ENCODE results near the gene KDM3B. TPM values are rescaled to one million over a fixed set of nuclear protein-coding genes. Genes with fewer than 3 reads are reported as not detected.
"Not testable (repeated sequence)": the region's sequence is repeated elsewhere in the genome, so short reads cannot be mapped to it uniquely, and the experiment has no call there.

KDM3B gene
- total RNA-seq, 6 experiments from 2014 or later = 13.7 to 19.7 (median 18.3) TPM

- no peaks in the 10 kb centered on the region for H3K27me3 ChIP-seq
- WGBS (ENCODE audit: insufficient coverage, low coverage, low lambda C conversion rate, missing lambda C conversion rate) = 15% methylated on average over 2 of the region's 3 CpGs
- peaks cover 0 to 12% (median 5%) of the 10 kb centered on the region in 4 donors for H3K4me1 ChIP-seq
- ATAC-seq (no peak), DNase-seq (no peak)
- no peak overlapping the region for H3K27ac ChIP-seq
- H3K36me3 ChIP-seq = no peaks in the 10 kb centered on the region
- H3K4me3 ChIP-seq = no peak overlapping the region
- TF ChIP-seq, protein P1, sequence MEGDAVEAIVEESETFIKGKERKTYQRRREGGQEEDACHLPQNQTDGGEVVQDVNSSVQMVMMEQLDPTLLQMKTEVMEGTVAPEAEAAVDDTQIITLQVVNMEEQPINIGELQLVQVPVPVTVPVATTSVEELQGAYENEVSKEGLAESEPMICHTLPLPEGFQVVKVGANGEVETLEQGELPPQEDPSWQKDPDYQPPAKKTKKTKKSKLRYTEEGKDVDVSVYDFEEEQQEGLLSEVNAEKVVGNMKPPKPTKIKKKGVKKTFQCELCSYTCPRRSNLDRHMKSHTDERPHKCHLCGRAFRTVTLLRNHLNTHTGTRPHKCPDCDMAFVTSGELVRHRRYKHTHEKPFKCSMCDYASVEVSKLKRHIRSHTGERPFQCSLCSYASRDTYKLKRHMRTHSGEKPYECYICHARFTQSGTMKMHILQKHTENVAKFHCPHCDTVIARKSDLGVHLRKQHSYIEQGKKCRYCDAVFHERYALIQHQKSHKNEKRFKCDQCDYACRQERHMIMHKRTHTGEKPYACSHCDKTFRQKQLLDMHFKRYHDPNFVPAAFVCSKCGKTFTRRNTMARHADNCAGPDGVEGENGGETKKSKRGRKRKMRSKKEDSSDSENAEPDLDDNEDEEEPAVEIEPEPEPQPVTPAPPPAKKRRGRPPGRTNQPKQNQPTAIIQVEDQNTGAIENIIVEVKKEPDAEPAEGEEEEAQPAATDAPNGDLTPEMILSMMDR (IDR thresholded peaks at IDR 0.05) = no peak
- no peak for TF ChIP-seq POLR2A (IDR thresholded peaks at IDR 0.05)
- no peaks in the 10 kb centered on the region for H3K9me3 ChIP-seq
- intact Hi-C loops (cut with DNase I) = no loop called here
Observed at GRCh38 chr5:138470322-138471051, 118.0 kb downstream of the KDM3B start.

DNA sequence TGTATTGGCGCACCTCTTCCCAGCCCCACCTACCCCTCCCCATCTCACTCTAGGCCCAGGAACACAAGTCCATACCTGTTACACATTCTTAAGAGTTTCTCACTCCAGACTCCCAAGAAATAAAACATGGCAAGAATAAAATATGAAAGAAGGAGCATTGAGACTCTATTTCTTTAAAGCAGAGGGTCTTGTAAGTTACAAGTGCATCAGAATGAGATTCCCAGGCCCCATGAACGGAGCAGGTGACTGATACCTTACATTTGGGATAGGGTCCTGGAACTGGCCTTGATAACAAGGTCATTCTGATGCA, 118.5 kb downstream of the KDM3B start:
- H3K9me3 ChIP-seq = no peaks in the 10 kb centered on the region
- no peak for ATAC-seq
- TF ChIP-seq, protein P1 (IDR thresholded peaks at IDR 0.05) = no peak
- no peak for TF ChIP-seq POLR2A (IDR thresholded peaks at IDR 0.05)
- no peak overlapping the region for H3K27ac ChIP-seq
- DNase-seq = no peak
- intact Hi-C loops (cut with DNase I) = no loop called here
- WGBS (ENCODE audit: insufficient coverage, low coverage, low lambda C conversion rate, missing lambda C conversion rate) = 93% methylated on average over 2 of the region's 2 CpGs
- H3K27me3 ChIP-seq = no peaks in the 10 kb centered on the region
- no peak overlapping the region for H3K4me3 ChIP-seq
- H3K4me1 ChIP-seq = peaks cover 0 to 12% (median 5%) of the 10 kb centered on the region in 4 donors
- no peaks in the 10 kb centered on the region for H3K36me3 ChIP-seq

GRCh38 chr5:138472353-138472752, 119.9 kb downstream of the KDM3B start:
- no peak overlapping the region for H3K27ac ChIP-seq
- DNase-seq (no peak), ATAC-seq (no peak)
- H3K4me1 ChIP-seq = peaks cover 0 to 6% (median 1%) of the 10 kb centered on the region in 4 donors
- no peaks in the 10 kb centered on the region for H3K27me3 ChIP-seq
- H3K4me3 ChIP-seq = no peak overlapping the region
- H3K36me3 ChIP-seq = no peaks in the 10 kb centered on the region
- TF ChIP-seq POLR2A (IDR thresholded peaks at IDR 0.05) = no peak
- TF ChIP-seq, protein P1 (IDR thresholded peaks at IDR 0.05) = no peak
- intact Hi-C loops (cut with DNase I) = no loop called here
- H3K9me3 ChIP-seq = no peaks in the 10 kb centered on the region
- whole genome bisulfite sequencing (ENCODE audit: insufficient coverage, low coverage, low lambda C conversion rate, missing lambda C conversion rate) = 34% methylated on average over 6 of the region's 6 CpGs

DNA sequence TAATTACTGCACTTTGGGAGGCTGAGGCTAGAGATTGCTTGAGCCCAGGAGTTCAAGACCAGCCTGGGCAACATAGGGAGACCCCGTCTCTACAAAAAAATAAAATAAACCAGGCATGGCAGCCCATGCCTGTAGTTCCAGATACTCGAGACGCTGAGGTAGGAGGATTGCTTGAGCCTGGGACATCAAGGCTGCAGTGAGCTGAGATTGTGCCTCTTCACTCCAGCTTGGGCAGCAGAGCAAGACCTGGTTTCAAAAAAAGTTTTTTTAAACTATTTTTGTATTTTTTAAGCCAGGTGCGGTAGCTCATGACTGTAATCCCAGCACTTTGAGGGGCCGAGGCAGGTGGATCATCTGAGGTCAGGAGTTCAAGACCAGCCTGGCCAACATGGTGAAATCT, 120.7 kb downstream of the KDM3B start:
- H3K4me1 ChIP-seq; H3K27me3 ChIP-seq; H3K9me3 ChIP-seq; H3K4me3 ChIP-seq; H3K36me3 ChIP-seq; H3K27ac ChIP-seq; DNase-seq; ATAC-seq; intact Hi-C loops (cut with DNase I): not testable (repeated sequence)
- WGBS (ENCODE audit: insufficient coverage, low coverage, low lambda C conversion rate, missing lambda C conversion rate) = 88% methylated on average over 5 of the region's 5 CpGs

GRCh38 chr5:138476918-138477317, 124.4 kb downstream of the KDM3B start:
- ATAC-seq (no peak), DNase-seq (no peak)
- TF ChIP-seq POLR2A (IDR thresholded peaks at IDR 0.05) = no peak
- TF ChIP-seq, protein P1 (IDR thresholded peaks at IDR 0.05) = no peak
- Histone ChIP-seq H3K27ac (no peak overlapping the region), H3K27me3 (no peaks in the 10 kb centered on the region), H3K4me3 (no peak overlapping the region), H3K9me3 (no peaks in the 10 kb centered on the region), H3K36me3 (no peaks in the 10 kb centered on the region), H3K4me1 (peaks cover 0 to 6% (median 0%) of the 10 kb centered on the region in 4 donors)
- WGBS (ENCODE audit: insufficient coverage, low coverage, low lambda C conversion rate, missing lambda C conversion rate) = 87% methylated on average over 7 of the region's 7 CpGs
- intact Hi-C loops (cut with DNase I) = no loop called here
